GM12892 (cell line): Measurements from ENCODE around the gene OR5K2.

Source experiments
- POLR2A ChIP-seq: IDR thresholded peaks from 2 replicates; pipeline ENCODE4 v1.6.1; 2011; ENCODE audit warnings: low read depth, low read length, control low read depth
- TAF1 ChIP-seq: IDR thresholded peaks from 2 replicates; pipeline ENCODE4 v1.6.1; 2011; ENCODE audit warnings: low read depth, mild to moderate bottlenecking, control low read depth, low read length, borderline replicate concordance

DNA sequence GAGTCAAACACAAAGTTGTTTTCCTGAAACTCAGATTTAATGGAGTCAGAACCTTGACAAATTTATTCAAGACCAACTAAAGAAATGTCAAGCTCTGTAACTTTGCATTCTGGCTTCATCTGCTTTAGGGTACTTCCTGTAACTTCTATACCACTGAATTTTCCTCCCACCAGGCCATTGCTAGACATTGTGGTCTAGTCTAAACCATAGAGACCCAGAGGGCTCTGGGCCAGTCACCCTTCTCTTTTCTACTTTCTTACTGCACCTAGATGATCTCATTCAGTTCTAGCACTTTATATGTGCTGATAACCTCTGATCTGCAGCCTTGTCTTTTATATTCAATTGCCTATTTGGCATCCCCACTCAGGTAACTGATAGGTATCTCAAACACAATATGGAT is 37.3 kb upstream of the OR5K2 start:
- TF ChIP-seq TAF1 (no peak), POLR2A (no peak)
